Left ventricle myocardium inferior (tissue), 1 donor: ENCODE data around the gene TCF21. TPM values are rescaled to one million over a fixed set of nuclear protein-coding genes. Genes with fewer than 3 reads are reported as not detected.

ENCODE experiments used
- DNase-seq: peaks from one replicate; pipeline ENCODE4 v3.0.0-alpha.2; 2020
- H3K27ac ChIP-seq: fragments of 200-600 bp; replicated peaks from 2 replicates; pipeline ENCODE4 v1.8.0; 2021
- H3K27me3 ChIP-seq: fragments of 200-600 bp; 2 replicates; pipeline ENCODE4 v1.8.0; 2021; ENCODE audit warnings: low read depth
- H3K36me3 ChIP-seq: fragments of 200-600 bp; 2 replicates; pipeline ENCODE4 v1.8.0; 2021
- H3K4me1 ChIP-seq: fragments of 200-600 bp; 2 replicates; pipeline ENCODE4 v1.8.0; 2021
- H3K4me3 ChIP-seq: fragments of 200-600 bp; 2 replicates; pipeline ENCODE4 v1.8.0; 2021; ENCODE audit warnings: mild to moderate bottlenecking, moderate library complexity
- H3K9me3 ChIP-seq: fragments of 200-600 bp; replicated peaks from 2 replicates; pipeline ENCODE4 v1.8.0; 2021
- CTCF ChIP-seq: fragments of 200-600 bp; IDR thresholded peaks from 2 replicates; pipeline ENCODE4 v1.8.0; 2021; ENCODE audit warnings: antibody characterized with exemption, mild to moderate bottlenecking, borderline replicate concordance
- intact Hi-C: fragments of 100-400 bp; cut with micrococcal nuclease; formaldehyde crosslinking; loops from one replicate; pipeline ENCODE4 v1.11.0; 2022
- total RNA-seq: library from RNA; stranded (reverse); fragmentation: NEBNext Ultra II Directional; extraction: Animal tissue kit (Norgen Biotek cat#: 25700); gene quantifications from one replicate; pipeline ENCODE4 v1.2.1, GENCODE V29; 2021
- donor health status: DM: no; HTN: yes; CAD: no; lungs with severe emphysema.

TCF21 gene
- total RNA-seq, 1 donor from 2014 or later, result 5.3 TPM

GRCh38 chr6:133893946-133894345 is 5.0 kb downstream of the TCF21 start:
- TF ChIP-seq CTCF, result no peak
- H3K4me1 ChIP-seq, result peaks cover 50% of the 10 kb centered on the region
- H3K9me3 ChIP-seq, result no peaks in the 10 kb centered on the region
- no peak for DNase-seq
- no peaks in the 10 kb centered on the region for H3K36me3 ChIP-seq
- intact Hi-C loops, result no loop called here
- peak overlapping the region; percentile 69 for H3K4me3 ChIP-seq
- H3K27me3 ChIP-seq, result peaks cover 100% of the 10 kb centered on the region
- peak overlapping the region; percentile 76 for H3K27ac ChIP-seq

- H3K9me3 ChIP-seq, result no peaks in the 10 kb centered on the region
- no peaks in the 10 kb centered on the region for H3K36me3 ChIP-seq
- TF ChIP-seq CTCF, result no peak
- H3K27me3 ChIP-seq, result peaks cover 99% of the 10 kb centered on the region
- DNase-seq, result no peak
- peak overlapping the region; percentile 76 for H3K27ac ChIP-seq
- intact Hi-C loops, result no loop called here
- peaks cover 46% of the 10 kb centered on the region for H3K4me1 ChIP-seq
- H3K4me3 ChIP-seq, result peak overlapping the region; percentile 69
These were observed 5.5 kb downstream of the TCF21 start for GRCh38 chr6:133894369-133894768.

GRCh38 chr6:133894795-133895358 is 6.0 kb downstream of the TCF21 start:
- H3K4me3 ChIP-seq, result peak overlapping the region; percentile 69
- peaks cover 99% of the 10 kb centered on the region for H3K27me3 ChIP-seq
- intact Hi-C loops, result no loop called here
- H3K9me3 ChIP-seq, result no peaks in the 10 kb centered on the region
- DNase-seq, result no peak
- peaks cover 41% of the 10 kb centered on the region for H3K4me1 ChIP-seq
- no peaks in the 10 kb centered on the region for H3K36me3 ChIP-seq
- H3K27ac ChIP-seq, result peak overlapping the region; percentile 76
- TF ChIP-seq CTCF, result no peak

GRCh38 chr6:133895573-133896343 is 6.8 kb downstream of the TCF21 start:
- peak overlapping the region; percentile 76 for H3K27ac ChIP-seq
- no peaks in the 10 kb centered on the region for H3K9me3 ChIP-seq
- peaks cover 36% of the 10 kb centered on the region for H3K4me1 ChIP-seq
- peak; percentile 39 for DNase-seq
- TF ChIP-seq CTCF, result no peak
- H3K27me3 ChIP-seq, result peaks cover 99% of the 10 kb centered on the region
- intact Hi-C loops, result no loop called here
- H3K4me3 ChIP-seq, result peak overlapping the region; percentile 69
- no peaks in the 10 kb centered on the region for H3K36me3 ChIP-seq

GRCh38 chr6:133896344-133896721 is 7.4 kb downstream of the TCF21 start:
- no peak for TF ChIP-seq CTCF

More at GRCh38 chr6:133896344-133896721, 7.4 kb downstream of the TCF21 start:
- Histone ChIP-seq H3K4me1 (peaks cover 30% of the 10 kb centered on the region), H3K27me3 (peaks cover 98% of the 10 kb centered on the region), H3K27ac (peak overlapping the region; percentile 76), H3K4me3 (peak overlapping the region; percentile 69), H3K9me3 (no peaks in the 10 kb centered on the region), H3K36me3 (no peaks in the 10 kb centered on the region)
- no peak for DNase-seq
- intact Hi-C loops, result no loop called here
